Thyroid gland (tissue), 4 donors: ENCODE data around the gene STAMBP.

ENCODE experiments used
- POLR2A ChIP-seq, 2 donors: fragments of 450-650 bp; IDR thresholded peaks; one replicate each; pipeline ENCODE4 v1.6.1; 2017; ENCODE audit warnings: antibody characterized with exemption in 2 of 2, mild to moderate bottlenecking in 2 of 2, moderate library complexity in 1 of 2
- TF ChIP-seq, protein P1 (sequence below), 6 experiments: fragments of 200-600 bp in 3 of 6; fragments of 450-650 bp in 3 of 6; sonication (generic) in 3 of 6; IDR thresholded peaks; one replicate each; pipeline ENCODE4 v1.5.1; 2016 to 2019; ENCODE audit warnings: antibody characterized with exemption in 6 of 6, mild to moderate bottlenecking in 2 of 6, inconsistent platforms in 1 of 6, moderate library complexity in 1 of 6

DNA sequence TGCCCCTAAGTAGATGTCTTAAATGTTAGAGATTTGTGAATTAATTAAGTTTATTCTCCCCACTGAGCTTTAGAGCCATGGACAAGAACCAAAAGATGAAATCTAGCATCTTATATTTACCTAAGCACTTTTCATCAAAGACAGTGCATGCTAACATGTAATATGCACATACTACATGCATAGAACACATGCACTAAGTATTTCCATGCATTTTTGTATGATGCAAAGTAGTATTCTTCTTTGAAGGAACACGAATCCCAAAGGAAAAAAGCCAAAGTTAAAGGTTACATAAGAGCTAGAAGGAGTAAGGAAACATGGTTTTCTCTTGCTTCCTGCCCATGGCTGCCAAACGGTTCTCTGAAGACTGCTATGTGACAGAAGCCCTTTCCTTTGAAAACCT, 15.3 kb downstream of the STAMBP start:
- TF ChIP-seq, protein P1, sequence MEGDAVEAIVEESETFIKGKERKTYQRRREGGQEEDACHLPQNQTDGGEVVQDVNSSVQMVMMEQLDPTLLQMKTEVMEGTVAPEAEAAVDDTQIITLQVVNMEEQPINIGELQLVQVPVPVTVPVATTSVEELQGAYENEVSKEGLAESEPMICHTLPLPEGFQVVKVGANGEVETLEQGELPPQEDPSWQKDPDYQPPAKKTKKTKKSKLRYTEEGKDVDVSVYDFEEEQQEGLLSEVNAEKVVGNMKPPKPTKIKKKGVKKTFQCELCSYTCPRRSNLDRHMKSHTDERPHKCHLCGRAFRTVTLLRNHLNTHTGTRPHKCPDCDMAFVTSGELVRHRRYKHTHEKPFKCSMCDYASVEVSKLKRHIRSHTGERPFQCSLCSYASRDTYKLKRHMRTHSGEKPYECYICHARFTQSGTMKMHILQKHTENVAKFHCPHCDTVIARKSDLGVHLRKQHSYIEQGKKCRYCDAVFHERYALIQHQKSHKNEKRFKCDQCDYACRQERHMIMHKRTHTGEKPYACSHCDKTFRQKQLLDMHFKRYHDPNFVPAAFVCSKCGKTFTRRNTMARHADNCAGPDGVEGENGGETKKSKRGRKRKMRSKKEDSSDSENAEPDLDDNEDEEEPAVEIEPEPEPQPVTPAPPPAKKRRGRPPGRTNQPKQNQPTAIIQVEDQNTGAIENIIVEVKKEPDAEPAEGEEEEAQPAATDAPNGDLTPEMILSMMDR (IDR thresholded peaks at IDR 0.05): no peak
- TF ChIP-seq POLR2A (IDR thresholded peaks at IDR 0.05): no peak
